Endometrium (tissue), 2 donors: ENCODE data around the gene NADSYN1.

ENCODE experiments used
- FAIRE-seq: peaks from 2 replicates; lab custom pipeline; 2012; peaks lifted over from hg19 to GRCh38; lab: Jason Lieb, UNC
- donor health status: control.
- donor health status: control.

The NADSYN1 gene

DNA sequence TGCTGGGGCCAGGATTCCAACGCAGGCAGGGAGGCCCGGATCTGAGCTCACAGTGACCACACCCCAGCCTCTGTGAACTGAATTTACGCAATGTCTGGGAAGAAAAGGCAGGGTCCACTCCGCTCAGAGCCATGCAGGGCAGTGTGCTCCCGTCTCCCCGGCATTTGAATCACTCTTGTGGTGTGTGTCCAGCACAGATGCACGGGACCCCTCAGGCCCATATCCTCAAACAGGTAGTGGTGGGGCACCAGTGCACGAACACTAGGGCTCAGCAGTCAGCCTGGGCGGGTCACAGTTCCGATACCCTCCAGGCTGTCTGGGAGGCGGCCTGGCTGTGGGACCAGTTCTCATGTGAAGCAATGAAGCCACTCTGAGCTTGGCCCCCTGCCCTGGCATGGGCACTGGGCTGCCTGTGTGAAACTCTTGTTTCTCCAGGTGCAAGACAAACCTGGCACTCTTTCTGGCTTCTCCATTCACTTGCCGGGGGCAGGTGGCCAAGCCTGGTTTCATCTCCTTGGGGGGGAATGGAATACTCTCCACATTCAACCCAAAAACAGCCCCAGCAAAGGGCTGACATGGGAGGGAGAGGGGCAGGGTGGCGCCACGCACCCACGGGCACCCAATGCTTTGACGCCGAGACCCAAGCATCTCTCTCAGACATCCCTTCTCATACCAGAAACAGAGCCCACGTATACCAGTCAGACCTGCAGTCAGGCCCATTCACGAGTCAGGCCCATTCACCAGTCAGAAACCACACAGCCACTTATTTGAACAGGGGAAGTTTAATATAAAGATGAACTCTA is 19.2 kb upstream of the NADSYN1 start:
- FAIRE-seq: no peak

DNA sequence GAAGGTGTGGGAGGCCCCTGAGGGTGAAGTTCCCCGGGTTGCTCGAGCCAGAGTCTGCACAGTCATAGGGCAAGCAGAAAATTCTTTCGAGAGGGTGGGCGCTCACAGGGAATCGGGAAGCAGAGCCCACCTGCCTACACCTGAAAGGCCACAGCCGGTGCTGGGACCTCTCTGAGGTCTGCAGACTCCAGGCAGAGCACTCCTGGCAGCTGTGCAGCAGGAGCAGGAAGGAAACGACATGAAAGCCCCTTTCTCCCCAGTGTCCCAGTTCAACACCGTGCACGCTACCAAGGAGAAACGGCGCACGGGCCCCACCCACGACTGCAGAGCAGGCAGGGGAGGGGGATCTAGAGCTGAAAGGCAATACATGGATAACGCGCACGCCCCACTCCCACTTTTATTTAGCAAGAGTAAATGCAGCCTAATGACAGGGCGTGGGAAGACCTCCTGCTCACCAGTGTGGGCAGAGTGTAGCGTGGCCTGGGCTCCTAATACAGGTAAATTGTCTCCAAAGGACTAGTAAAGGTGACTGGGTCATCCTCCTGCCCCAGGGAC is 18.4 kb upstream of the NADSYN1 start:
- no peak for FAIRE-seq

DNA sequence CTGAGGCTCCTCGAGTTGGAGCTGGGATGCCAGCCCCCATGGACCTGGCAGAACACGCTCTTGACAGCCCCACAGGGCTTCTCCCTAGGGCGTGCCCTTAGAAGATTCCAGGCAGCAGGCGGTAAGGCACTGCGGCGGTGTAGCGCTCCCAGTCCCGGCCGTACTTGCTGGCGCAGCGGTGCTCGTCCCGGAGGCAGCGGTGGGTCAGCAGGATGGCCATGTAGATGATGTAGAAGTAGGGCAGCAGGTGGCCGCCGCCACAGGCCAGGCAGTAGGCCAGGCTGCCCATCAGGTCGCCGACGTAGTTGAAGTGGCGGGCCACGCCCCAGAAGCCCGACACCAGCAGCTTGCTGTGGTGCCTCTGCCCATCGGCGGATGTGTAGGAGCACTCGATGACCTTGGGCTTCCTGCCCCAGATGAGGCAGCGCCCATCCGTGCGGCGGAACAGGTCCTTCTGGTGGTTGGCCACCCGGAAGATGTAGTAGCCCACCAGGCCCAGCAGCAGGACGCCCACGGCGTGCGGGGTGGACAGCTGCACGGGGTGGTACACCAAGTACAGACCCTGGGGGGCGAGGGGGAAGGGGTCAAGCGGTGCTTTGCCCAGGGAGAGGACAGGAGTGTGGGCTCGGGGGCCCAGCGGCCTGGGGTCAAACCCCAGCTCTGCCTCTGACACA is 17.6 kb upstream of the NADSYN1 start:
- no peak for FAIRE-seq

DNA sequence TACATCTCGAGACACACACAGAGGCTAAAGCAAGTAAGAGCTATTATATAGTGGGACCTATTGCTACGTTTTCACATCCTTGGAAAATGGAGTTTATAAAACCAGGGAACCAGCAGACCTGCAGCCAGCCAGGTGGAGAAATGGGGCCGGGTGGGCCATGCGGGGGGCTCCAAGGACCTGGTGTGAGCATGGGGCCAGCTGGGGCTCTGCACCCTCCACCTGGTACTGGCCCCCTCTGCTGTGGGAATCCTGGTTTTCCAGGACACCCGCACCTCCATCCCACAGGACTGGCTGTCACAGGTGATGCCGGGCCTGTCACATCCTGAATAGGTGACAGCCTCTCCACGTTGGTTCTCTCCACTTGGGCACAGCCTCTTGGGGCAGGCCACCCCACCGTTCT is 16.1 kb upstream of the NADSYN1 start:
- no peak for FAIRE-seq

DNA sequence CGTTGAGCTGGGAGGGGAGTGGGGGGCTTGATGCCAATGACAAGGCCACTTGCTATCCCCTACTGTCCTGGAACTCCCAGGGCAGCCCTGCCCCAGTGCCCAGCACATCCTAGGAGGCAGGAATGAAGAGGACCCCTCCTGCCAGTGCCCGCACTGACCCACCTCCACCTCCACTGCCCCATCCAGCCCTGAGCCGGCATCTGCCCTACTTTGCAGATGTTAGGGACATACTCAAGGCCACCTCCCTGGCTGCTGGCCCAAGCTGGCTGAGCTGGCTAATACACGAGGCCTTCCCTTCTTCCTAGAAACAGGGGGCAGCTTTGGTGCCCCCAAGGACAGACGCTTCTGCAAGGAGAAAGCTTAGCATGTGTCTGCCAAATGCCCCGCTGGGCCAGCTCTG is 15.6 kb upstream of the NADSYN1 start:
- FAIRE-seq: no peak

DNA sequence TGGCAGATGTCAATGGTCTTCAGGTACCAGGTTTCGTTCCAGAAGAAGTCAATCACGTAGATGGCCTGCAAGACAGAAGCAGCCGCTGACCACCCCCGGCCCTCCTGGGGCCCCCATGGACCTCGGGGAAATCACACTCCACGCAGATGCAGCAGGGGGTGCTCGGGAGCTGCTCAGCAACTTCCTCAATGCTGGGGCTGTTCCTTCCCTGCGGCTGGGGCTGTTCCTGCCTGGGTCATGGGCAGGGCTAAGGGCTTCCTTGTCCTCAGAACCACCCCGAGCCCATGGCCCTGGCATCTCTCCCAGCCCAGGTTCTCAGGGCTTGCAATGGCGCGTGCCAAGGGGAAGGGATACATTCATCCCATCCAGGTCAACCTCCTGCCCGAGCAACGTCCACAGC is 15.1 kb upstream of the NADSYN1 start:
- FAIRE-seq: no peak

DNA sequence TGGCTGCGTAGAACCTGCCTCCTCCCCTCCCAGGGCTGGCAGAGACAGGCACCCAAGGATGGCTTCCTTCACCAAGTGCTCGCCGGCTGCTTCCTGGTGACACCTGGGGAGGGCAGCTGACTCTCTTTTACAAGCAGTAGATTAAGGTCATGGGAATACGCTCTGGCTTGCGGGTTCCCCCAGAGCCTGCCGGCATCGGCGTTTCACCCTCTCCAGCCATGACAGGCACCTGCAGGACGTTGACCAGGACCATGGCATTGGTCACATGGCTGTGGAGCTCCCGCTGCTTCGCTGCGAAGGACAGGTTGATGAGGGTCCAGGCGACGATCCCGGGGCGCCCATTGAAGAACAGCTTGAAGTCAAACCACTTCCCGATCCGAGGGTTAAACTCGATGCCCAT is 14.4 kb upstream of the NADSYN1 start:
- FAIRE-seq: no peak

DNA sequence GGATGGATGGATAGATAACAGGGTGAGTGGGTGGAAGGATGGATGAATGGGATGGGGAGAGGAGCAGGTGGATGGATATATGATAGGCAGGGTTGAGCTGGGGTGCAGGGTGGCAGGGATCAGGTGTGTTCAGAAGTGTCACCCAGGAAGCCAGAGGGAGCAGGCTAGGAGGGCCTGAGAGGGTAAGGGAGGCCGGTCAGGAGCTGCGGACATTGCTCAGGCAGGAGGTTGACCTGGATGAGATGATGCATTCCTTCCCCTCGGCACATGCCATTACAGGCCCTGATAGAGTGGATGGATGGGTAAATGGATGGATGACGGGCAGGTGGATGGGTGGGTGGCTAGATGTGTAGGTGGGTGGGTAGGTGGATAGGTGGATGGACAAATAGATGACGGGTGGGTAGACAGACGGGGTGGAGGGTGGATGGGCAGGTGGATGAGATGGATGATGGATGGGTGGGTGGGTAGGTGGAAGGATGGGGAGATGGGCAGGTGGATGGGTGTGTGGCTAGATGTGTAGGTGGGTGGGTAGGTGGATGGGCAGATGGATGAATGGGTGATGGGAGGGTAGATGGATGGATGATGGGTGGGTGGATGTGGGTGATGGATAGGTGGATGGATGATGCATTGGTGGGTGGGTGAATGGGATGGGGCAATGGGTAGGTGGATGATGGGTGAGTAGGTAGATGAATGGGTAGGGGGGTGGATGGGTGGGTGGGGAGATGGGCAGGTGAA is 12.8 kb upstream of the NADSYN1 start:
- FAIRE-seq: no peak

DNA sequence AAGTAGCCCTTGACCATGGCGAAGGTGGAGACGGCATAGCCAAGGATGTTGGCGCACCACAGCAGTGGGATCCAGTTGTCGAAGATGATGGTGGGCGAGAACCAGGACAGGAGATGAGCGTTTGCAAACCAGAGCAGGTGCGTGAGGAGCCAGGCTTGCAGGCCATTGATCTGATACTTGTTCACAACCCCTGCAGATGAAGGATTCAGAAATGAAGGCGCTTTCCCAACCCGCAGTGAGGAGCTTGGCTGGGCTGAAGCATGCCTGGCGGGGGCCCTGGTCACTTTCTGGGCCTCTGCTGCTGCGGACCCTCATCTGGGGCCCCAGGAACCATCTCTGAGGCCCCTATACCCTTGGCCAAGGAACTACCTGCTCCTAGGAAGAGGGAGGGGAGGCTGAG is 11.8 kb upstream of the NADSYN1 start:
- no peak for FAIRE-seq

DNA sequence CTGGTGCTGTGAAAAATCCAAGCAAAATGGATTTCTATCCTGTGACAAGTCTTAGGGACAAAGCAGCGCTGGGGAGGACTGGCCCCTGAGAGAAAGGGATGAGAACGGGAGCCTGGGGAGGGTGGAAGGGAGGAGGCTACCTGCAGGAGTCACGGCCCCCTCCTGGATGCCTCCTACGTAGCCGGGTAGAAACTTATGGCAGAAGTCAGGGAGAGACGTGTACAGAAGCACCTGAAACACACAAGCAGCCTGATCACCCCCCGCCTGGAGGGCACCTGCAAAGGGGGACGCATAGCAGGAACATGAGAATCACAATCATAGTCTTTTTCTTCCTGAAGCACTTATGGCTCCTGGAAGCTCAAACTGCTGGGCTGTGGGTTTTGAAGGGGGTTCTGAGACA is 10.9 kb upstream of the NADSYN1 start:
- FAIRE-seq: no peak

DNA sequence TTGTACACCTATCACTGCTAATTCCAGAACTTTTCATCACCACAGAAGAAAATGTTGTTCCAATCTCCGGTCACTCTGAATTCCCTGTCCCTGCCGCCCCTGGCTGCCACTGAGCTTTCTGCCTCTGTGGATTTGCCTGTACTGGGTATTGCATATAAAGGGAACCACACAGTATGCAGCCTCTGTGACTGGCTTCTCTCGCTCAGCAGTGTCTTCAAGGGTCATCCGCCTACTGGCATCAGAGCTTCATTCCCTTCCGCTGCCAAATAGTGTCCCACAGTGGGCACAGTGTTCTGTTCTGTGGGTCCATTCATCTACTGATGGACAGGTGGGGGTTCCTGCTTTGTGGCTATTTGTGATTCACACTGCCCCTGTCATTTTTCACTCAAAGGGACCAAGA is 10.1 kb upstream of the NADSYN1 start:
- no peak for FAIRE-seq

DNA sequence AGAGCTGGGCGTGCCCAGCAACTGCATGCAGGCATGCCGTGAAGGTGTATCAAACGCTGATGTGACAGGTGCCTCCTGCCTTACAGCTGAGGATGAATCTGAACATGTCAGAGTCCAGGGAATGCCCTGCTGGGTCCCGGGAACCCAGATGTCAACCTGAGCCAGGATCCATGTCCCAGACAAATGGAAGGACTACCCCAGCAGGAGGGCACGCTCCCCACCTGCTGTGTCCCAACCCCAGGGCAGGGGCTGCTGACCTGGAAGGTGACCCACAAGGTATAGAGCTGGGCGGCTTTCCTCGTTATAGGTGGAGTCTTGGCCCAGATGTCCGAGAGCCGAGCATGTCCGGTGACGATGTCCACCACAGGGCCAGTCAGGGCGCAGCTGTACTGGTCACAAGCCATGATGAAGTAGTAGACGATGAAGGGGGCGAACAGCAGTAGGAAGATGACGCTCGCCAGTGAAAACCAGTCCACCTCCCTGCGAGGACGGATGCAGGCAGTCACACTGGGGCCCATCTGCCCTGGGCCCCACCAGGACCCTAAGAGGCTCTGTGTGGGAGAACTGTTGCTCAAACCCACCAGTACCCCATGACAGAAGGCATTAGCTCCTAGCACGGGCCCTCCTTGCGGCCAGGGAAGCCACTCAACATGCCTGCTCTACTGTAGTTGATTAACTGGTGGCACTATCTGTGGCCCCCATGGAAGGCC is 9.1 kb upstream of the NADSYN1 start:
- no peak for FAIRE-seq

DNA sequence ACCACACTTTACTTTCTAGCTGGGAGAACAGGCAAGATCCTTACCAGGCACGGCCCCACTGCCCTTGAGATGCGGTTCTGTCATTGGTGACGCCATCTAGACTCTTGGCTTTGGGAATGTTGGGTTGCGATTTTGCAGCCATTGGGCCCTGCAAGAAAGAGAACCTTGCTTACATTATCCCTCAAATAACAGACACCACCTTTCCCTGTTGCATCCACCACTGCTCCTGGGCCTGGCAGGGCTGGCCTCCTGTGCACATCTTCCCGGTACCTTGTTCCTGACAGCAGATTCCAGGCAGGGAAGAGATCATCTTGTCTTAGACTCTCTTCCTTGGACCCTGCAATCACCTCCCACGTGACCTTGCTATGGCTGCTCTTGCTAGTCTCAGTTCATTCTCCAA is 8.2 kb upstream of the NADSYN1 start:
- FAIRE-seq: no peak

DNA sequence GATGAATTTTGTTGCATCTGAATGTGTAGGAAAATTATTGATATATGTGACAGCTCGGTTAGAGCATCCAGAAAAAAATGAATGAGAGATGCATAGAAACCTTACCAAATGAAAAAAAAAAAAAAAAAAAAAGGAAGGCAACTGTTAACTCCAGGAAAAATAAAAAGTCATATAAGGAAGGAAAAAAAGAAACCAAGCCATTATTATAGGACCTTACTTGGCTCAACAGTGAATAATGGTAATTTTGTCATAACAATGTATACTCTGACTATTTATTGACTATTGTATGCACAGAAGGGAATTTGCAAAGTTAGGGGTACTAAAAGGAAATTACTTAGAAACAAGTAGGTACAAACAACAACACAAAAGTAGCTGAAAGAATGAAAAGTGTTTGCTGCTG is 6.9 kb upstream of the NADSYN1 start:
- no peak for FAIRE-seq

DNA sequence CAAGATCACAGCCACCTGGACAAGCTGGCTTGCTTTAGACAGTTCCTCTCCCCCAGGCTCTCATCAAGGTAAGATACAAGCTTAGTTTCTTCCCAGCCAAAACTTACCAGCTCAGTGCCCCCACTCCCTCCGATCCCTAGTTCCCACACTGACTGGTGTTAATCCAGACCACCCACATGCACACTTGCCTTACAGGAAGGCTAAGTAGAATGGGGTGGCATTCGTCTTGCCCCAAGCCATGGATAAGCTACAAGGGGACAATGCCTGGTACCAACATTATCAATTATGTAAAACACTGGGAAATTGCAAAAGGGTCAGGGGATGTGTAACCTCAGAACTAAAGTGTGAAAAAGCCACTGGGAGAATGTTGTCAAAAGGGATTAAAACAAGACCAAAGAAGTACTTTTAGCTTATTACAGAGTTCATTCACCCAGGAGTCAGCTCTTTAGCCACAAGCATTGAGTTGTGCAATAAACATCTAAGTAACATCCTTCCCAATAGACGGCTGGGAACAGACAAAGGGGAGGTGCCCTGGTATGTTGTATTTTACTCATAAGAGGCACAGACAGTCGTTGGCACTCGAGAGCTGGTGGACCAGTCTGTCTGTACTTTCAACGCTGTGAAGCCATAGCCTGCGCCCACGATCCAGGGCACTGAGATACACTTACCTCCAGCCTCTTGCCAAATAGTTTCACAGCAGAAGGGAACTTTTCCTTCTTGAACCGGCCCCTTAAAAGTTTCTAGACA is 5.9 kb upstream of the NADSYN1 start:
- no peak for FAIRE-seq

DNA sequence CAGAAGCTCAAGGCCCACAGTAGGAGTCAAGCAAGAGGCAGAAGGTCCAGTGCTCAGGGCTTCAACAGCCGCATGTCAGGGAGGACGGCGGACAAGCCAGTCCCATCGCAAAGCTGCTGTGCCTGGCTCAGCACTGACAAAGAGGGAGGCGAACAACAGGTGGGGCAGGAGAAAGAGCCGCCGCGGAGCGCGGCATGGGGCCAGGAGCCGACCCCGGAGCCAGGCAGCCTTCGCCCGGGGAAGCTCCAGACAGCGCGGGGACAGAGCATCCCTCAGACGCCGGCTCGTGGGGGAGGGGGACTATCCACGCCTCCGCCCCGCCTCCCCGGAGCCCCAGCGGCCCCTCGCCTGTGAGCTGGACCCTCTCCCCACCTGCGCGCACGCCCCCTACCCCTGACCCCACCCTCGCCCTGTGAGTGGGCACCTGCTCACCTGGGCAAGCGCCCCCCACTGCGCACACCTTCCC is 5.2 kb upstream of the NADSYN1 start:
- FAIRE-seq: no peak

DNA sequence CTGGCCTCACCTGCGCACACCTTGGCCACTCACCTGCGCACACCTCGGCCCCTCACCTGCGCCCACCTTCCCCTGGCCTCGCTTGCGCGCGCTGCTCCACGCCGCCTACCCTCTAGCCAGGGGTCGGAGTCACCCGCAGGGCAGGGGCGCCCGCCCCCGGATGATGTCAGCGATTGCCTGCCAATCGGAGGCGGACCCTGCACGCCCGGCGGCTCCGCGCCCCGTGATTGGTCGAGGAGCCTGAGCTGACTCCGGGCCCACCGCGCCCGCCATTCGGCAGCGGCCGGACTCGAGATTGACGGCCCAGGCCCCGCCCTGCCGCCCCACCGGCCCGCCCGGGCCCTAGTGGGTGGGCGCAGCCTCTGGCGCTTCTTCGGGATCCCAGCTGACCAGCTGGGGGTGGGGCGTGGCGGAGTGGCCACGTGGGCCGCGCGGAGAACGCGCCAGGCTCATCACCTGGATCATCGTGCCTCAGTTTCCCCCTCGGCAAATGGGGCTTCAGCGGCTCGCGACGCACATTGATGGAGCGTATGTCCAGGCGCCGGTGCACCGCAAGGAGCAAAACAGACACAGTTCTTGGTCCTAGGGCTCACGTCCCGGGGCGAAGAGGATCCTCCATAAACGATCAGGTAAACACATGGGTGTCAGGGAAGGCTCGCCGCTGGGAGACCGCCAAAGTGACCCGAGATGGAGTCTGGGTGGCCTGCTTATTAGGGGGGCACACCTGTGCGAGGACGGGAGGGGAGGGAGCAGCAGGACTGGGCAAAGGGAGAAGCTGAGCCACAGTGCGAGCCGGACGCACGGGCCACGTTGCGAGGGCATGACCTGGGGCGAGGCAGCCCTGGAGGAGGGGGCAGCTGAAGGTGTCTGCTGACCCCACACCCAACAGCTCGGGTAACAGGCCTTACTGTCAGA is 4.5 kb upstream of the NADSYN1 start, which contains the start of gene DHCR7:
Gene DHCR7 (minus strand): TSS at position 137 of the 915 bp plus-strand sequence. CDS start 3,441 bp downstream, outside the sequence.
- FAIRE-seq: no peak

DNA sequence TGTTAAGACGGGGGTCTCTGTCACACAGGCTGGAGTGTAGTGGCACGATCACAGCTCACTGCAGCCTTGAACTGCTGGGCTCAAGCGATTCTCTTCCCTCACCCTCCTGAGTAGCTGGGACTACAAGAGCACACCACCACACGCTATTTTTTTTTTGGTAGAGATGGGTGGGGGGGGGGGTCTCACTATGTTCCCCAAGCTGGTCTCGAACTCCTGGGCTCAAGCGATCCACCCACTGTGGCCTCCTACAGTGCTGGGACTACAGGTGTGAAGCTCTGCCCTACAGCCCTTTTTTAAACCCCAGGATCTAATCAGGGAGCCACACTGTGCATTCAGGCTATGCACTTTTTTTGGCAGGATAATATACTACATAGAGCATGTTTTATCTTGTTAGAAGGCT is 3.4 kb upstream of the NADSYN1 start:
- FAIRE-seq: no peak

DNA sequence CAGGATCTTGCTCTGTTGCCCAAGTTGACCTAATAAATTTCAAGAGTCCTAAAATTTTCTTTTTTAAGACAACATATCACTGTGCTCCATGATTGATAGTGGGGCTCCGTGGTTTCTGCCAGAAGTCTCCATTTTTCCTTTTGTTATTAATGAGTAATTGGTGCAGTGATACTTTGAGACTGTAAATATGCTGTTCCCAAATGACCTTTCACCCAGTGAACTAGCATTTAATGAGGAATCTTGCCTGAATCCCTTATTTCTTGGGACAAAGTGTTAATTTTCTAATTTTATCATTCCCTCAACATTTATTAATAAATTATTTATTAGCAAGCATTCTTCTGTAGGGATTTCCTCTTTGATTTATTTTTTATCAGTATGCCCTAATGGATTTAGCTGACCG is 2.5 kb upstream of the NADSYN1 start:
- FAIRE-seq: no peak

DNA sequence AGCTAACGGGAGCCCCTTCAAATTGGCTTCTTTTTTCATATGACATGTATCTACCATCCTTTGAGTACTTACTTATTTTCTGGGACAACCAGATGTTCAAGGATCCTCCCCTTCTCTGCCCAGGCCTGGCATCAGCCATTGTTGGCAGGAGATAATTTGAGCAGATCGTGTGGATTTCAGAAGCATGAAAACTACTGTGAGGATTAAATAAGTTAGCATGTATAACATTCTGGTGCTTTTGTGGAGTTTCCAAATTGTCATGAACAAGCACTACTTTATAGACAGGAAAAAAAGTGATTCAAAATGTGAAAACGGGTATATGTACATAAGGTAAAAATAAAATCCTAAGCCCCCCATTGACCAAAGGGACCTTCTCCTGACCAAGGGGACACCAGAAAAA is 2.1 kb upstream of the NADSYN1 start:
- FAIRE-seq: no peak
